Measurements from ENCODE around the gene KIF17. TPM values are rescaled to one million over a fixed set of nuclear protein-coding genes. Genes with fewer than 3 reads are reported as not detected.

The KIF17 gene
- polyA plus RNA-seq (ENCODE audit: insufficient read depth in 1 of 5, insufficient read length in 5 of 5, low replicate concordance in 1 of 5) = 10 to 100 TPM in 2 of 5 donors, 1 to 10 TPM in 3; 5.5 to 12.1 (median 8.4) TPM
- long read RNA-seq, donor 1, partial matches to known transcripts = 0 of 1 reads
- long read RNA-seq, donor 1, other reads (novel, unspliced or antisense) = 0 of 1 reads
- long read RNA-seq, donor 2 = 0 reads
- long read RNA-seq, donor 3 = 0 reads
- long read RNA-seq, donor 4 = 0 reads
- long read RNA-seq, donor 5 = 0 reads
- long read RNA-seq, donor 6, partial matches to known transcripts = 0 of 1 reads
- long read RNA-seq, donor 6, other reads (novel, unspliced or antisense) = 0 of 1 reads
- long read RNA-seq, donor 7, partial matches to known transcripts = 0 of 1 reads
- long read RNA-seq, donor 7, other reads (novel, unspliced or antisense) = 0 of 1 reads
- long read RNA-seq, donor 8, partial matches to known transcripts = 92 of 92 reads
- long read RNA-seq, donor 8, other reads (novel, unspliced or antisense) = 0 of 92 reads

- peak; percentile 73 to 74 for DNase-seq
Observed at GRCh38 chr1:20717452-20718342, at the start of gene KIF17. Gene KIF17 (minus strand): TSS chr1:20718007. CDS start chr1:20717706, 301 bp downstream.

GRCh38 chr1:20767271-20767670, 49.5 kb upstream of the KIF17 start:
- no peak for DNase-seq

DNA sequence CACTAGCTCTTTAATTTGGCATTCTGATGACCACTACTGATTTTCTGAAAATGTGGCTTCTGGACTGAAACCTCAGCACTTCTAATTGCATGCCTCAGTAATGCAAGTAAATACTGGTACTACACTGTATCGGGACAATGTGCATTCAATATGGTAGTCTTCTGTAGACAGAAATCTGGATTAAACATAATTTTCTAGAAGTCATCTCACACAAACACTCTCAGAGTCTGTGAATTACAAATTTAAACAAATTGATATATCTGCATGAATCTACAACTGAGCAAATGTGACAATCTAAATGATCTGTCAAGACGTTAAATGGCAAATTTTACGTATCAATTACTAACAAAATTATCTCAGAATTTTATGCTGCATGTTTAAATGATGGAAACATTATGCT, 45.6 kb upstream of the KIF17 start:
- DNase-seq = no peak

DNA sequence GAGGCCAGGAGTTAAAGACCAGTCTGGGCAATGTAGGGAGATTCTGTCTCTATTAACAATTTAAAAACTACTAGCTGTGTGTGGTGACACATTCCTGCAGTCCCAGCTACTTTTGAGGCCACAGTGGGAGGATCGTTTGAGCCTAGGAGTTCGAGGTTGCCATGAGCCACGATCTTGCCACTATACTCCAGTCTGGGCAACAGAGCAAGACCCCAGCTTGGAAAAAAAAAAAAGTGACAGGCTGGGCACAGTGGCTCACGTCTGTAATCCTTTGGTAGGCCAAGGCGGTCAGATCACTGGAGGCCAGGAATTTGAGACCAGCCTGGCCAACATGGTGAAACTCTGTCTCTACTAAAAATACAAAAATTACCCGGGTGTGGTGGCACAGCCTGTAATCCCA, 42.5 kb upstream of the KIF17 start:
- DNase-seq = no peak

DNA sequence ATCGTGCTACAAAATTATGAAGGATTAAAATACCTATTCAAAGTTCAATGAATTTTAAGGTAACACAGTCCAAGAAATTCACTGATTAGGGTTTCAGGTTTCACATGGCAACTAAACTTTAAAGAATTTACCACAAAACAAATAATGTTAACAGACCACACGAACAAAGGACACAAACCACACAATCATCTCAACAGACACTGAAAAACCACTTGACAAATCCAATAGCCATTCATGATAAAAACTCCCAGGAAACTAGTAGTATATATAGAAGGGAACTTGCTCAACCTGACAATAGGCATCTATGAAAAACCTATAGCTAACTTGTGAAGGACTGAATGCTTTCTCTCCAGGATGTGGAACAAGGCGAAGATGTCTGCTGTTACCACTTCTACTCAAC, 35.8 kb upstream of the KIF17 start:
- DNase-seq = no peak

- DNase-seq = no peak
Observed at GRCh38 chr1:20751462-20751990, 33.7 kb upstream of the KIF17 start.

GRCh38 chr1:20742671-20743070, 24.9 kb upstream of the KIF17 start:
- DNase-seq = no peak

DNA sequence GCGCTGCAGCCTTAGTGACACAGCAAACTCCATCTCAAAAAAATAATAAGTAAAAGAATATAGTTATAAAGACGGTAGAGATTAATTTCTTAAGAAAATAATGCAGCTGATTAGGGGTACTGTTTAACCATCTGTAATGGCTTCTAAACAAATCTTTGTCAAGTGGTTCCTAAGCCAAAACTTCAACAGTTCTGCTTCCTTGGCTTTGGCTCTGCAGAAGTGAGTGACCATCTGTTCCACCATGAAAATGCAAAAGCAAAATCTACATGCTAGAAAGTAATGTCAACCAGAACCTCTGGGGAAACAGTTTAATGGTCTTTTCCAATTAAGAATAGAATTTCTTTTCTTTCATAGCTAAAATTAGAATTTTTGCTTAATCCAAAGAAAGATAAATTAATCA, 23.0 kb upstream of the KIF17 start:
- no peak for DNase-seq

GRCh38 chr1:20739225-20739624, 21.4 kb upstream of the KIF17 start:
- DNase-seq = no peak

GRCh38 chr1:20735581-20736111, 17.8 kb upstream of the KIF17 start:
- no peak for DNase-seq

GRCh38 chr1:20733360-20733975, 15.7 kb upstream of the KIF17 start:
- no peak for DNase-seq

DNA sequence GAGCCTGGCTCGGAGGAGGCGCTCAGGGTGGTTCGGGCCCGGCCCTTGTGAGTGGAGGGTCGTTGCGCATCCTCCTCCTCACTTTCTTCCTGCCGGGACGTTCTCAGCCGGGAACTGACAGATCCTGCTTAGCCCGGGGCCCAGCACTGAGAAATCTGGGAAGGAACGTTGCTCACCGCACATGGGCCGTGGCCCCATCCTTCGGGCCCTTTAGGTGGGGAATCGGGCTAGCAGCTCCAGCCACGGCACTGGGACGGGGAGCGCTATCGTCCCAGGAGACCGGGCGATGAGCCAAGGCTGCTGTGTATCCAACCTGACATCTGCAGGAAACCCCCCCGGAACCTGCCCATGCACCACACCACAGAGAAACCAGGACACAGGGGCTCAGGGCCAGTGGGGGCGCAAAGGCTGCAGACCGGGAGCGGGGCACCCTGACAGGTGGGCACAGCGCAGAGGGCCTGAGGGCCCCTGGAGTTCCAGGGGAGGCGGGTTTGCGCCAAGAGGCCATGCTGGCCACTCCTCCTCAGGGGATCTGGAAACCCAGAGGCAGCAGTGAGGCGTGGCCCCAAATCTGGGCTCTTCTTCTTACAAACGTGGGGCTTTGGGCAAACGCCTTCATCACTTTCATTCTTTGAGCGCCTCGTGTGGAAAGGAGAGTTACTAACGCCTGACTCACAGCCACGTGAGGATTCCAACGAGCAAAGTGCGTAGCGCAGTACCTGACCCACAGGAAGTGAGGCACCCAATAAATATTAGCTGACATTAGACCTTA, 15.0 kb upstream of the KIF17 start, which contains the start of gene SH2D5:
Gene SH2D5, minus strand, starts transcription at position 116 of the 772 bp plus-strand sequence. CDS start 4,659 bp downstream, outside the sequence.
- peak; percentile 44 to 45 for DNase-seq

DNA sequence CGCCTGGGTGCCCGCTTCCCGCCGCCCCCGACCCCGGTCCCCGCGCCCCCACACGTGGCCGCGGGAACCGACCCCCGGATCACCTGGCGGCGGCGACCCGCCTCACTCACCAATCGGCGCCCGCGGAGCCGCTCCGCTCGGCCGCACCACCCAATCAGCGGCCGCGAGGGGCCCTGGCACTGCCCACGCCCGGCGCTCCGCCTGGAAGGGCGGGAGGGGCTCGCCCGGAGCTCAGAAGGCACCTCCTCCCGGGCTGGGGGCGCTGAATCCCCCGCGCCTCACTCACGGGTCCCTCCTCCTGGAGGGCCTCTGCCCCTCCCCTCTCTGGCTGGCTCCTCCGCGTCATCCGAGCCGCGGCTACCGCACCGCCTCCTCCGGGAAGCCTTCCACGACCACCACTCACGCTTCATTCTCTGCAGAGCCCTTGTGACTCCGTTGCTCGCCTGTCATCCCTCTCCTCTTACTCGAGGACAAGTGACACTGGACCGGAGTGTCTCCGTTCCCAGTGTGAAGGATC, 14.3 kb upstream of the KIF17 start:
- peak; percentile 36 to 38 for DNase-seq

DNA sequence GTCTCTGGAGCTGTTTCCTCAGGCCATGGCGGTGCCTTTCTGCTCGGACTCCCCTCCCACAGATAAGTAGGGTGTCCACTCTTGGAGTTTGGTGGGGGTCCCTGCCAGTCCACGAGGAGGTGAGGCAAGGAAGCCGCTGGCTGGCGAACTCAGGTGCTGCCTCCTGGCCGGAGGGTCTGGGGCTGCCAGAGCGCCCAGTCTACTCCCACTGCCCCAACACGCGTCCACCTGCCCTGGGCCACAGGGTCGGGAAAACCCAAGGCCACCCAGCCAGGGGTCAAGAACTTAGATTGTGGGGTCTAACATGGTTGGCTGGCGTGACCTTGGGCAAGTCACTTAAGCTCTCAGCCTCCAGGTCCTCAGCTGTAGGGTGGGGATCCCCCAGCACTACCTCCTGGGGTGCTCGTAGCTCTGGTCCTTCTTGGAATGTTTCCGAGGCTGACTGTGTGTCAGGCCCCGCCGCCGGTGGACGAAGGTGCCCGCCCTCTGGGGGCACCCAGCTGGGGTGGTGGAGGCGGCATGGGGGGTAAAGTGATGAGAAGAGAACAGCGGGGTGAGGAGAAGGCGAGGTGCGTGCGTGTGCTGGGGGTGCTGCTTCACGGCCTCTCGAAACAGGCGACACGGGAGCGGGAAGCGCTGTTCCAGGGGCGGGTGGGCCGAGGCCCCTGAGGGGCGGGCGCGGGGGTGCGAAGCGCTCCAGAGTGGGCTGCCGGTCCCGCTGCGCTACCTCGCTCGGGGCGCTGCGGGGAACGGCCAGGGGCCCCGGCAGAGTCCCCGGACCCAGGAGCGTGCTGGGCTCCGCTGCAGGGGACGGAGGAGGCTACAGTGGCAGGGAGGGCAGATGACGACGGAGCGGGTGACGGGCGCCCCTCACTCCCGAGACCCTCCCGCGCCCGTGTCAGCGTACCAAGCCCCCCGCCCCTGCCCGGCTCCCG, 13.5 kb upstream of the KIF17 start:
- no peak for DNase-seq

DNA sequence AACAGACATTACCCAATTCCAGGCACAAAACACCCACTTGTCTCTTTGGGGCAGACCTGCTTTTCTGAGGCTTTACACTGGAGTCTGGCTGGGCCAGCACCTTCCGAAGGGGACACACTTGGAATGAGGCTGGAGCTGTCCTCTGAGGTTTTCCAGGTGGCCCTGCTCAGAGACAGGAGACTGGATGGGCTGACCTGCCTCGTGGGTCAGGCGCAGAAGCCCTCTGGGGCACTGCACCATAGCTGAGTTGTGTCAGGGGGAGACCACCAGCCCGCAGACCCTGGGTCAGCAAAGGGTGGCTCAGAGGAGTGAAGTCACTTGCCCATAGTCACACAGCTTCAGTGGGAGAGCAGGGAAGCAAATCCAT, 12.9 kb upstream of the KIF17 start:
- no peak for DNase-seq

- no peak for DNase-seq
Observed at GRCh38 chr1:20729990-20730689, 12.3 kb upstream of the KIF17 start.

- no peak for DNase-seq
Observed at GRCh38 chr1:20729155-20729931, 11.5 kb upstream of the KIF17 start.

Data from right lung (tissue), 10 donors.